Testis (tissue), 2 donors: Measurements from ENCODE around the gene CNN1.

ENCODE experiments used
- CTCF ChIP-seq, 3 experiments: fragments of 450-650 bp in 2 of 3; fragments of 200-600 bp in 1 of 3; sonication (generic) in 1 of 3; IDR thresholded peaks; one replicate each; pipeline ENCODE4 v1.5.1; 2016 to 2019; ENCODE audit warnings: antibody characterized with exemption in 3 of 3, mild to moderate bottlenecking in 2 of 3, moderate library complexity in 1 of 3
- POLR2A ChIP-seq: fragments of 450-650 bp; IDR thresholded peaks from one replicate; pipeline ENCODE4 v1.6.1; 2017; ENCODE audit warnings: antibody characterized with exemption, mild to moderate bottlenecking, moderate library complexity

- no peak for TF ChIP-seq POLR2A
- TF ChIP-seq CTCF (IDR thresholded peaks at IDR 0.05), result no peak
These were observed 32.5 kb upstream of the CNN1 start for GRCh38 chr19:11506101-11506555.
